ENCODE data around the gene ROR2.

ROR2 gene

GRCh38 chr9:91946653-91947488 is 3.2 kb downstream of the ROR2 start:
- TF ChIP-seq TEAD4 (IDR thresholded peaks at IDR 0.05) (no peak), RAD21 (IDR thresholded peaks at IDR 0.05; ENCODE audit: low read depth) (no peak), YY1 (IDR thresholded peaks at IDR 0.05; ENCODE audit: low read depth) (no peak), NFIC (IDR thresholded peaks at IDR 0.05) (no peak), FOXM1 (IDR thresholded peaks at IDR 0.05; ENCODE audit: borderline replicate concordance, low read depth) (no peak)

DNA sequence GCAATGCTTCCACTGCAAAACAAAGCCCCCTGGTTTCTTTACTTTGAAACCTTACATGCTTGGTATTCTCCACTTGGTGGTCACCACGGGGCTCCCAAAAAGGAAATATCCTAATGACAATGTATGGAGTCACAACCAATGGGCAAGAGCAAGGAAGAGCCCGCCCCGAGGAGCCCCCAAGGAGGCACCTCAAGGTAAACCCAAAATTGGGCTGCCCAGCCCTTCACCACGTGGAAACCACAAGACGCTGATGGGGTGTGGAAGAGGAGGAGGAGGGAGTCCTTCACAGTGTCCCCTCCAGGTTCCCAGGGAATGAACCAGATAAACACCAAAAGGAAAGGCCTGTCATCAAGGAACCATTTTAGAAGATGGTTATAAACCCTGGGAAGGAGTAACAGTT is 3.8 kb downstream of the ROR2 start:
- TF ChIP-seq, protein P1, sequence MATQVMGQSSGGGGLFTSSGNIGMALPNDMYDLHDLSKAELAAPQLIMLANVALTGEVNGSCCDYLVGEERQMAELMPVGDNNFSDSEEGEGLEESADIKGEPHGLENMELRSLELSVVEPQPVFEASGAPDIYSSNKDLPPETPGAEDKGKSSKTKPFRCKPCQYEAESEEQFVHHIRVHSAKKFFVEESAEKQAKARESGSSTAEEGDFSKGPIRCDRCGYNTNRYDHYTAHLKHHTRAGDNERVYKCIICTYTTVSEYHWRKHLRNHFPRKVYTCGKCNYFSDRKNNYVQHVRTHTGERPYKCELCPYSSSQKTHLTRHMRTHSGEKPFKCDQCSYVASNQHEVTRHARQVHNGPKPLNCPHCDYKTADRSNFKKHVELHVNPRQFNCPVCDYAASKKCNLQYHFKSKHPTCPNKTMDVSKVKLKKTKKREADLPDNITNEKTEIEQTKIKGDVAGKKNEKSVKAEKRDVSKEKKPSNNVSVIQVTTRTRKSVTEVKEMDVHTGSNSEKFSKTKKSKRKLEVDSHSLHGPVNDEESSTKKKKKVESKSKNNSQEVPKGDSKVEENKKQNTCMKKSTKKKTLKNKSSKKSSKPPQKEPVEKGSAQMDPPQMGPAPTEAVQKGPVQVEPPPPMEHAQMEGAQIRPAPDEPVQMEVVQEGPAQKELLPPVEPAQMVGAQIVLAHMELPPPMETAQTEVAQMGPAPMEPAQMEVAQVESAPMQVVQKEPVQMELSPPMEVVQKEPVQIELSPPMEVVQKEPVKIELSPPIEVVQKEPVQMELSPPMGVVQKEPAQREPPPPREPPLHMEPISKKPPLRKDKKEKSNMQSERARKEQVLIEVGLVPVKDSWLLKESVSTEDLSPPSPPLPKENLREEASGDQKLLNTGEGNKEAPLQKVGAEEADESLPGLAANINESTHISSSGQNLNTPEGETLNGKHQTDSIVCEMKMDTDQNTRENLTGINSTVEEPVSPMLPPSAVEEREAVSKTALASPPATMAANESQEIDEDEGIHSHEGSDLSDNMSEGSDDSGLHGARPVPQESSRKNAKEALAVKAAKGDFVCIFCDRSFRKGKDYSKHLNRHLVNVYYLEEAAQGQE (IDR thresholded peaks at IDR 0.05; ENCODE audit: low read depth) = no peak
- no peak for TF ChIP-seq USF1 (IDR thresholded peaks at IDR 0.05)
- no peak for TF ChIP-seq CEBPB (IDR thresholded peaks at IDR 0.05)
- TF ChIP-seq YY1 (IDR thresholded peaks at IDR 0.05; ENCODE audit: low read depth) = no peak
- TF ChIP-seq TEAD4 (IDR thresholded peaks at IDR 0.05) = no peak
- TF ChIP-seq, protein P2, sequence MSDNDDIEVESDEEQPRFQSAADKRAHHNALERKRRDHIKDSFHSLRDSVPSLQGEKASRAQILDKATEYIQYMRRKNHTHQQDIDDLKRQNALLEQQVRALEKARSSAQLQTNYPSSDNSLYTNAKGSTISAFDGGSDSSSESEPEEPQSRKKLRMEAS (IDR thresholded peaks at IDR 0.05) = no peak
- TF ChIP-seq FOXM1 (IDR thresholded peaks at IDR 0.05; ENCODE audit: borderline replicate concordance, low read depth) = no peak
- no peak for TF ChIP-seq ZBTB7A (IDR thresholded peaks at IDR 0.05; ENCODE audit: low read depth)

DNA sequence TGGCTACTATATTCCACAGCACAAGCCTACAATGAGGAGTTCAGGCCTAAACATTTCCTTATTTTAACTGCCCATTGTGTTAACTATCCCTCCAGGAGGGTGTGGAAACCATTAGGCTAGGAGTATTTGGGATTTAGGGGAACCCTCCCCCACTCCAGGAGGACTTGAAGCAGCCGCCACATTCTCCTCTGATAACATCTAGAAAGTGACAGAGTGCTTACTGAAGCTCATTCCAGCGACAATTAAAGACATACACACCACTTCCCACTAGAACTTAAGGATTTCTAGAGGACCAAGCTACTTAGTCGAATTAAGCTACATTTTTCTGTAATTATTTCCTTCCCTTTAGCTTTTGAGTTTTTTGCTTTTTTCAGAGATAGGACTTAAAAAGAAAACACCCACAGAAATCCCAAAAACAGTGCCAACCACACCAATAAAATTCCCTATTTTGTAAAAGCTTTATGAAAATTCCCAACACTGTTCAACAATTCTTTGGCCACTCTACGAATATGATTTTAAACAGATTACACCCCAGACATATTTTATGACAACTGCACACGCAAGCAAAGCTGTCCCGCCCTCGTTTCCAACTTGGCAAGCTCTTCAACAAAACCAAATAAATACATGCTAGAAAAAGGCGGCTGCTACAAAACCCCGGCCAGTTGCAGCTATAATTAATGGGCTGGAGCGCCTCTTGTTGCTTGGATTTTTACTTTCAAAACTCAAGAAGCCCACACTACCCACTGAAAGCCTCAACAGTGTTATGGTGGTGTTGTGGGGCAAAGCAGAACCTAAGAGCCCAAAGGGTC is 4.5 kb downstream of the ROR2 start:
- TF ChIP-seq TCF12 (IDR thresholded peaks at IDR 0.05; ENCODE audit: low read depth) (no peak), EP300 (IDR thresholded peaks at IDR 0.05; ENCODE audit: borderline replicate concordance) (no peak)
- TF ChIP-seq, protein P2 (IDR thresholded peaks at IDR 0.05) = no peak

DNA sequence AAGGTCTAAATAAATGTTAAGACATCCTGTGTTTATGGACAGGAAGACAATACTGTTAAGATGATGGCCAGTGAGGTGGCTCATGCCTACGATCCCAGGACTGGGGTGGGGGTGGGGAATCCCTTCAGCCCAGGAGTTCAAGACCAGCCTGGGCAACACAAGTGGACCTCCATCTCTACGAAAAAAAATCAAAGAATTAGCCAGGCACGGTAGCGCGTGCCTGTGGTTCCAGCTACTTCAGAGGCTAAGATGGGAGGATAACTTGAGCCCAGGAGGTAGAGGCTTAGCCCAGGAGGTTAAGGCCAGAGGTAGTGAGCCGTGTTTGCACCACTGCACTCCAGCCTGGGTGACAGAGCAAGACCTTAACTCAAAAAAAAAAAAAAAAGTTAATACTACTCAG is 5.3 kb downstream of the ROR2 start:
- TF ChIP-seq TAF1 (IDR thresholded peaks at IDR 0.05; ENCODE audit: low read depth) (no peak), NFIC (IDR thresholded peaks at IDR 0.05) (no peak), FOXM1 (IDR thresholded peaks at IDR 0.05; ENCODE audit: borderline replicate concordance, low read depth) (no peak), TEAD4 (IDR thresholded peaks at IDR 0.05) (no peak)

- TF ChIP-seq, protein P1 (IDR thresholded peaks at IDR 0.05; ENCODE audit: low read depth) = no peak
- TF ChIP-seq EGR1 (IDR thresholded peaks at IDR 0.05) (no peak), USF1 (IDR thresholded peaks at IDR 0.05) (no peak), TAF1 (IDR thresholded peaks at IDR 0.05; ENCODE audit: low read depth) (no peak), ZBTB7A (IDR thresholded peaks at IDR 0.05; ENCODE audit: low read depth) (no peak), NFIC (IDR thresholded peaks at IDR 0.05) (no peak), EP300 (IDR thresholded peaks at IDR 0.05; ENCODE audit: borderline replicate concordance) (no peak)
These were observed 6.3 kb downstream of the ROR2 start for GRCh38 chr9:91943478-91944470.

- TF ChIP-seq TAF1 (IDR thresholded peaks at IDR 0.05; ENCODE audit: low read depth) (no peak), RAD21 (IDR thresholded peaks at IDR 0.05; ENCODE audit: low read depth) (no peak), CREB1 (IDR thresholded peaks at IDR 0.05; ENCODE audit: low read depth) (no peak), NFIC (IDR thresholded peaks at IDR 0.05) (no peak), EP300 (IDR thresholded peaks at IDR 0.05; ENCODE audit: borderline replicate concordance) (no peak)
These were observed 7.8 kb downstream of the ROR2 start for GRCh38 chr9:91942201-91942600.

All from Ishikawa (cell line).